ENCODE measurements around the gene PVALEF.
A peak's percentile ranks its signal among the peaks of the same experiment; 100 is the strongest.

The PVALEF gene

DNA sequence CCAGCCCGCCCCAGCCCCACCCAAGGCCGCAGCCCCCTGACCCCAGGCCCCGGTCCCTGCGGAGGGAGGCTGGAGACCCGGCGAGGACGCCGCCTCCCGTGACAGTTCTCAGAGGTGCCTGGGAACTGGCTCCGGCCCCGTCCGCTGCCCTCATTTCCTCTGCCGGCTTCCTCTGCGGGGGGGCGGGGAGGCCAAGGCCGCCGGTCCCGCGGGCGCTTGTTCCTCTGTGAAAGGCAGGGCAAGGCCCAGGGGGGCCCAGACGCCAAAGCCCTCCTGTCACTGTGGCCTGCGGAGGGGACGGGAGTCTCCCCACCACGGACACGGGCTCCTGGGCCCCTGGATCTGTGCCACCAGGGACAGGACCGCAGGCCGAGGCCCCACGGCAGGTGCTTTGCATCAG lies 5.0 kb upstream of the PVALEF start:
- no peaks in the 10 kb centered on the region for H3K9me3 ChIP-seq (ENCODE audit: control insufficient read depth, low read depth, low read length)
- no peak overlapping the region for H3K4me3 ChIP-seq (ENCODE audit: low read length)
- H3K27ac ChIP-seq (ENCODE audit: low read length) = no peak overlapping the region
- no peak overlapping the region for H3K9ac ChIP-seq (ENCODE audit: low read length)
- H3K36me3 ChIP-seq (ENCODE audit: control insufficient read depth, low read depth, low read length) = no peaks in the 10 kb centered on the region
- no peaks in the 10 kb centered on the region for H3K27me3 ChIP-seq (ENCODE audit: control insufficient read depth, insufficient read depth, low read length)
- no peaks in the 10 kb centered on the region for H3K4me1 ChIP-seq (ENCODE audit: control insufficient read depth, low read depth, low read length)

DNA sequence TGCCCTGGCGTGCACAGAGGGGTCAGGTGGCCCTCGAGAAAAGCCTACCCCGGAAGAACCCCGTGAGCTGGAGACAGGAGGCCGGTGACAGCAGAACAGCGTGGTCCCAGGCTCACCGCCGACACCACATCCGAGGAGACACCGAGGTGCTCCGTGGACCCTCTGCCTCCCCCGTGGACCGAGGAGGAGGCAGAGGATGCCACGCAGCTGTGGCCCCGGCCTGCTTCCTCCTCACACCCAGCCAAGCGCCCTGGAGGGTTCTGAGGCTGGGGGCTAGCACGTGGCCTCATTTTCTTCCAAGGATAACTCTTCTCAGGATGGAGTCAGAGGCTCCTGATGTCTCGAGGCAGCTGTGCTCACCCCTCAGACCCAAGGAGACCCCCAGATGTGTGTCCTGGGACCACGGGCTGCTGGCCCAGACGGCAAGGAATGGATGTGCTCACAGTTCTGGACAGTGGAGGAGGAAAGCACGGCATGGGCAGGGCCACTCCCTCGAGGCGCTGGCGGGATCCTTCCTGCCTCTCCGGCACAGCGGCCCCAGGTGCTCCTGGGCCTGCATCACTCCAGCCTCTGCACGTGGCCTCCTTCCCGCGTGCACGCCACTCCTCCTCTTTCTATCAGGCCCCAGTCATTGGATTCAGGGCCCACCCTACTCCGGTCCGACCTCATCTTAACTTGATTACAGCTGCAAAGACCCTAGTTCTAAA lies 4.4 kb upstream of the PVALEF start:
- Histone ChIP-seq H3K36me3 (ENCODE audit: control insufficient read depth, low read depth, low read length) (no peaks in the 10 kb centered on the region), H3K27me3 (ENCODE audit: control insufficient read depth, insufficient read depth, low read length) (no peaks in the 10 kb centered on the region), H3K4me1 (ENCODE audit: control insufficient read depth, low read depth, low read length) (no peaks in the 10 kb centered on the region), H3K27ac (ENCODE audit: low read length) (no peak overlapping the region), H3K9me3 (ENCODE audit: control insufficient read depth, low read depth, low read length) (no peaks in the 10 kb centered on the region), H3K9ac (ENCODE audit: low read length) (no peak overlapping the region), H3K4me3 (ENCODE audit: low read length) (no peak overlapping the region)

- H3K27ac ChIP-seq (ENCODE audit: low read length) = no peak overlapping the region
- H3K36me3 ChIP-seq (ENCODE audit: control insufficient read depth, low read depth, low read length) = no peaks in the 10 kb centered on the region
- no peak overlapping the region for H3K9ac ChIP-seq (ENCODE audit: low read length)
- H3K4me1 ChIP-seq (ENCODE audit: control insufficient read depth, low read depth, low read length) = no peaks in the 10 kb centered on the region
- no peak overlapping the region for H3K4me3 ChIP-seq (ENCODE audit: low read length)
- no peaks in the 10 kb centered on the region for H3K9me3 ChIP-seq (ENCODE audit: control insufficient read depth, low read depth, low read length)
- peaks cover 1% of the 10 kb centered on the region for H3K27me3 ChIP-seq (ENCODE audit: control insufficient read depth, insufficient read depth, low read length)
Observed at GRCh38 chr17:81161536-81161935, 3.8 kb upstream of the PVALEF start.

GRCh38 chr17:81161972-81162371 lies 3.3 kb upstream of the PVALEF start:
- no peak overlapping the region for H3K9ac ChIP-seq (ENCODE audit: low read length)
- peaks cover 6% of the 10 kb centered on the region for H3K27me3 ChIP-seq (ENCODE audit: control insufficient read depth, insufficient read depth, low read length)
- no peaks in the 10 kb centered on the region for H3K9me3 ChIP-seq (ENCODE audit: control insufficient read depth, low read depth, low read length)
- no peaks in the 10 kb centered on the region for H3K36me3 ChIP-seq (ENCODE audit: control insufficient read depth, low read depth, low read length)
- H3K27ac ChIP-seq (ENCODE audit: low read length) = no peak overlapping the region
- no peaks in the 10 kb centered on the region for H3K4me1 ChIP-seq (ENCODE audit: control insufficient read depth, low read depth, low read length)
- no peak overlapping the region for H3K4me3 ChIP-seq (ENCODE audit: low read length)

- Histone ChIP-seq H3K9me3 (ENCODE audit: control insufficient read depth, low read depth, low read length) (no peaks in the 10 kb centered on the region), H3K36me3 (ENCODE audit: control insufficient read depth, low read depth, low read length) (no peaks in the 10 kb centered on the region), H3K4me1 (ENCODE audit: control insufficient read depth, low read depth, low read length) (no peaks in the 10 kb centered on the region), H3K27ac (ENCODE audit: low read length) (no peak overlapping the region), H3K4me3 (ENCODE audit: low read length) (no peak overlapping the region), H3K9ac (ENCODE audit: low read length) (no peak overlapping the region), H3K27me3 (ENCODE audit: control insufficient read depth, insufficient read depth, low read length) (peaks cover 9% of the 10 kb centered on the region)
Observed at GRCh38 chr17:81162491-81162890, 2.8 kb upstream of the PVALEF start.

- no peaks in the 10 kb centered on the region for H3K4me1 ChIP-seq (ENCODE audit: control insufficient read depth, low read depth, low read length)
- peaks cover 14% of the 10 kb centered on the region for H3K27me3 ChIP-seq (ENCODE audit: control insufficient read depth, insufficient read depth, low read length)
- H3K27ac ChIP-seq (ENCODE audit: low read length) = no peak overlapping the region
- H3K9me3 ChIP-seq (ENCODE audit: control insufficient read depth, low read depth, low read length) = no peaks in the 10 kb centered on the region
- H3K9ac ChIP-seq (ENCODE audit: low read length) = no peak overlapping the region
- no peaks in the 10 kb centered on the region for H3K36me3 ChIP-seq (ENCODE audit: control insufficient read depth, low read depth, low read length)
- H3K4me3 ChIP-seq (ENCODE audit: low read length) = no peak overlapping the region
Observed at GRCh38 chr17:81163051-81163695, 2.1 kb upstream of the PVALEF start.

- Histone ChIP-seq H3K27me3 (ENCODE audit: control insufficient read depth, insufficient read depth, low read length) (peaks cover 14% of the 10 kb centered on the region), H3K9me3 (ENCODE audit: control insufficient read depth, low read depth, low read length) (no peaks in the 10 kb centered on the region), H3K27ac (ENCODE audit: low read length) (no peak overlapping the region), H3K9ac (ENCODE audit: low read length) (no peak overlapping the region), H3K4me3 (ENCODE audit: low read length) (no peak overlapping the region), H3K4me1 (ENCODE audit: control insufficient read depth, low read depth, low read length) (no peaks in the 10 kb centered on the region), H3K36me3 (ENCODE audit: control insufficient read depth, low read depth, low read length) (no peaks in the 10 kb centered on the region)
Observed at GRCh38 chr17:81163703-81164370, 1.5 kb upstream of the PVALEF start.

GRCh38 chr17:81164371-81165245 lies 699 bp upstream of the PVALEF start:
- Histone ChIP-seq H3K4me3 (ENCODE audit: low read length) (no peak overlapping the region), H3K9me3 (ENCODE audit: control insufficient read depth, low read depth, low read length) (no peaks in the 10 kb centered on the region), H3K4me1 (ENCODE audit: control insufficient read depth, low read depth, low read length) (no peaks in the 10 kb centered on the region), H3K27ac (ENCODE audit: low read length) (no peak overlapping the region), H3K9ac (ENCODE audit: low read length) (no peak overlapping the region), H3K36me3 (ENCODE audit: control insufficient read depth, low read depth, low read length) (no peaks in the 10 kb centered on the region), H3K27me3 (ENCODE audit: control insufficient read depth, insufficient read depth, low read length) (peaks cover 14% of the 10 kb centered on the region)

GRCh38 chr17:81166033-81166492 lies 756 bp downstream of the PVALEF start, which contains the start of gene AATK:
Gene AATK (minus strand): TSS chr17:81166221. CDS start chr17:81165992, 229 bp downstream.
- H3K9me3 ChIP-seq (ENCODE audit: control insufficient read depth, low read depth, low read length) = no peaks in the 10 kb centered on the region
- H3K4me3 ChIP-seq (ENCODE audit: low read length) = peak within 1 kb of the TSS; percentile 34
- H3K27ac ChIP-seq (ENCODE audit: low read length) = no peak within 1 kb of the TSS
- no peak within 1 kb of the TSS for H3K9ac ChIP-seq (ENCODE audit: low read length)
- no peaks in the 10 kb centered on the region for H3K36me3 ChIP-seq (ENCODE audit: control insufficient read depth, low read depth, low read length)
- peaks cover 14% of the 10 kb centered on the region for H3K27me3 ChIP-seq (ENCODE audit: control insufficient read depth, insufficient read depth, low read length)
- H3K4me1 ChIP-seq (ENCODE audit: control insufficient read depth, low read depth, low read length) = no peaks in the 10 kb centered on the region

DNA sequence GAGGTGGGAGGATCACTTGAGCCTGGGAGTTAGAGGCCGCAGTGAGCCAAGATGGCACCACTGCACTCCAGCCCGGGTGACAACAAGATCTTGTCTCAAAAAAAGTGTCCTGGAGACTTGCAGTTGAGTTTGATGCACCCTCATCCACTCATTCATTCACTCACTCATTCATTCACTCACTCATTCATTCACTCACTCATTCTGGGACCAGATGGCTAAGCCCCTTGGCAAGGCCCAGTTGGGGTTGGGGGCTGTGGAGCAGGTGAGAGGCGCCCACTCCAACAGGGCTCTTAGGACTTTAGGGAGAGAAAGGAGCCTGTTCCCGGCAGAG lies 1.9 kb downstream of the PVALEF start:
- H3K36me3 ChIP-seq (ENCODE audit: control insufficient read depth, low read depth, low read length) = no peaks in the 10 kb centered on the region
- H3K4me1 ChIP-seq (ENCODE audit: control insufficient read depth, low read depth, low read length) = no peaks in the 10 kb centered on the region
- no peak overlapping the region for H3K4me3 ChIP-seq (ENCODE audit: low read length)
- no peak overlapping the region for H3K9ac ChIP-seq (ENCODE audit: low read length)
- peaks cover 14% of the 10 kb centered on the region for H3K27me3 ChIP-seq (ENCODE audit: control insufficient read depth, insufficient read depth, low read length)
- H3K27ac ChIP-seq (ENCODE audit: low read length) = no peak overlapping the region
- H3K9me3 ChIP-seq (ENCODE audit: control insufficient read depth, low read depth, low read length) = no peaks in the 10 kb centered on the region

GRCh38 chr17:81167638-81168037 lies 2.3 kb downstream of the PVALEF start:
- no peak overlapping the region for H3K4me3 ChIP-seq (ENCODE audit: low read length)
- H3K27me3 ChIP-seq (ENCODE audit: control insufficient read depth, insufficient read depth, low read length) = peaks cover 14% of the 10 kb centered on the region
- H3K9ac ChIP-seq (ENCODE audit: low read length) = no peak overlapping the region
- no peaks in the 10 kb centered on the region for H3K9me3 ChIP-seq (ENCODE audit: control insufficient read depth, low read depth, low read length)
- no peak overlapping the region for H3K27ac ChIP-seq (ENCODE audit: low read length)
- no peaks in the 10 kb centered on the region for H3K4me1 ChIP-seq (ENCODE audit: control insufficient read depth, low read depth, low read length)
- no peaks in the 10 kb centered on the region for H3K36me3 ChIP-seq (ENCODE audit: control insufficient read depth, low read depth, low read length)

Data from iPS-18a (cell line).